Prostate gland (tissue), 2 donors: ENCODE data around the gene IL3.

Experiments
- POLR2A ChIP-seq: fragments of 450-650 bp; IDR thresholded peaks from one replicate; pipeline ENCODE4 v1.6.1; 2016; ENCODE audit warnings: antibody characterized with exemption, mild to moderate bottlenecking
- POLR2AphosphoS5 ChIP-seq: sonication (generic); formaldehyde crosslinking; IDR thresholded peaks from one replicate; pipeline ENCODE4 v1.6.1; 2017; ENCODE audit warnings: antibody characterized with exemption
- TF ChIP-seq, protein P1 (sequence below), 4 experiments: fragments of 200-600 bp in 2 of 4; fragments of 450-650 bp in 2 of 4; sonication (generic) in 2 of 4; IDR thresholded peaks; 1 replicate in 3 of 4; 2 replicates in 1 of 4; pipeline ENCODE4 v1.5.1; 2016 to 2019; ENCODE audit warnings: antibody characterized with exemption in 4 of 4, mild to moderate bottlenecking in 2 of 4, moderate library complexity in 2 of 4

GRCh38 chr5:132049093-132049492, 11.4 kb upstream of the IL3 start:
- TF ChIP-seq, protein P1, sequence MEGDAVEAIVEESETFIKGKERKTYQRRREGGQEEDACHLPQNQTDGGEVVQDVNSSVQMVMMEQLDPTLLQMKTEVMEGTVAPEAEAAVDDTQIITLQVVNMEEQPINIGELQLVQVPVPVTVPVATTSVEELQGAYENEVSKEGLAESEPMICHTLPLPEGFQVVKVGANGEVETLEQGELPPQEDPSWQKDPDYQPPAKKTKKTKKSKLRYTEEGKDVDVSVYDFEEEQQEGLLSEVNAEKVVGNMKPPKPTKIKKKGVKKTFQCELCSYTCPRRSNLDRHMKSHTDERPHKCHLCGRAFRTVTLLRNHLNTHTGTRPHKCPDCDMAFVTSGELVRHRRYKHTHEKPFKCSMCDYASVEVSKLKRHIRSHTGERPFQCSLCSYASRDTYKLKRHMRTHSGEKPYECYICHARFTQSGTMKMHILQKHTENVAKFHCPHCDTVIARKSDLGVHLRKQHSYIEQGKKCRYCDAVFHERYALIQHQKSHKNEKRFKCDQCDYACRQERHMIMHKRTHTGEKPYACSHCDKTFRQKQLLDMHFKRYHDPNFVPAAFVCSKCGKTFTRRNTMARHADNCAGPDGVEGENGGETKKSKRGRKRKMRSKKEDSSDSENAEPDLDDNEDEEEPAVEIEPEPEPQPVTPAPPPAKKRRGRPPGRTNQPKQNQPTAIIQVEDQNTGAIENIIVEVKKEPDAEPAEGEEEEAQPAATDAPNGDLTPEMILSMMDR (IDR thresholded peaks at IDR 0.05), result no peak
- no peak for TF ChIP-seq POLR2A
- TF ChIP-seq POLR2AphosphoS5, result no peak
